ENCODE data around the gene RUNDC1. TPM values are rescaled to one million over a fixed set of nuclear protein-coding genes. Genes with fewer than 3 reads are reported as not detected.

Gene RUNDC1
- total RNA-seq, 2 donors from 2014 or later, result 15.7 to 21.9 TPM

GRCh38 chr17:43020030-43020621 lies 39.8 kb downstream of the RUNDC1 start:
- peak overlapping the region; percentile 76 for H3K4me3 Mint-ChIP-seq
- H3K27ac Mint-ChIP-seq, result peak overlapping the region; percentile 63
- H3K4me1 Mint-ChIP-seq, result peaks cover 25% of the 10 kb centered on the region
- H3K27me3 Mint-ChIP-seq, result no peaks in the 10 kb centered on the region
- peaks cover under 1% of the 10 kb centered on the region for H3K36me3 Mint-ChIP-seq (ENCODE audit: low read depth)
- no peak for ATAC-seq (replicated peaks)
- H3K9me3 Mint-ChIP-seq, result no peaks in the 10 kb centered on the region

- H3K9me3 Mint-ChIP-seq, result no peaks in the 10 kb centered on the region
- ATAC-seq (replicated peaks), result no peak
Measured at GRCh38 chr17:43020789-43021740, 40.7 kb downstream of the RUNDC1 start.

GRCh38 chr17:43021741-43022512 lies 41.6 kb downstream of the RUNDC1 start, which contains the start of gene VAT1:
TSS of gene VAT1 (minus strand) at chr17:43022385. CDS start at chr17:43022322, 63 bp downstream.
- peak within 1 kb of the TSS; percentile 78 for H3K27ac Mint-ChIP-seq
- H3K4me3 Mint-ChIP-seq, result peak within 1 kb of the TSS; percentile 76
- H3K9me3 Mint-ChIP-seq, result no peaks in the 10 kb centered on the region
- no peaks in the 10 kb centered on the region for H3K36me3 Mint-ChIP-seq (ENCODE audit: low read depth)
- ATAC-seq (replicated peaks), result peak; percentile 79
- H3K27me3 Mint-ChIP-seq, result no peaks in the 10 kb centered on the region
- H3K4me1 Mint-ChIP-seq, result peaks cover 21% of the 10 kb centered on the region

More at GRCh38 chr17:43020789-43021740, 40.7 kb downstream of the RUNDC1 start:
- H3K4me1 Mint-ChIP-seq, result peaks cover 21% of the 10 kb centered on the region
- H3K36me3 Mint-ChIP-seq (ENCODE audit: low read depth), result no peaks in the 10 kb centered on the region
- no peaks in the 10 kb centered on the region for H3K27me3 Mint-ChIP-seq
- peak overlapping the region; percentile 76 for H3K4me3 Mint-ChIP-seq
- peak overlapping the region; percentile 78 for H3K27ac Mint-ChIP-seq

DNA sequence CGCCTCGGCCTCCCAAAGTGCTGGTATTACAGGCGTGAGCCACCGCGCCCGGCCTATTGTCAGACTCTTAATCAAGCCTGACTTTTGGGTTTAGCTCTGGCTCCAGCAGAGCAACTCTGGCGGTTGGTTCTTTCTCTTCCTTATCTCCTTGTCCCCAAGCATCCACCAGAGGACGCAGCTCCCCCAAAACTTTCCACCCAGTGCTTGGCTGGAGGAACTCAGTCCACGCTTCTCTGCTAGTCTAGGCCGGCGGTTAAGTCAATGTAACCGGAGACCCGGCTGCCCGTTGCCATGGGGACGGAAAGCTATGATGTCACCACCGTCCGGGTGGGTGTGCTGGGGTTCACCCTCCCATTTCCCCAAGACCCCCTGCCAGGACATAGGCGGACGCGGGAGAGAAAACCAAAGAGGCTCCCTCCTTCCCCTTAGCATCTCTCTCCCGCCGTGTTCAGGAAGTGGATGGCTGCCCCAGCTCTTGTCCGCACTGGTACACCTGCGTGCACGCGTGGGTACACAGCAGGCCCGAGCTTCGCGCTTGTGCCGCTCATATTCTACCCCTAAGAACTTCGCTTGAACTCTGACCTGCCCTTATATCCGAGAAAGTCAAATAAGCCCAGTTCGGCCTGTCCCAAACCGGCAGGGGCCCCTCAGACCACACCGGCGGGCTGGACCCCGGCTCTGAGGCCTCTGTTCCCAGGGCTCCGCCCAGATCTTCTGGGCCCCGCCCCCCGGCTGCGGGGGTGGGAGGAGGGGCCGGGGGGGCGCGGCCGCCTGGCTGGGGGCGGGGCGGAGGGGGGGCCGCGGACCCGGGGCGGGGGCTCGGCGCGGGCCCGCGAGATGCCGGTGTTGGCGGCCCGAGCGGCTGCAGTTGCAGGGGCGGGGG lies 44.3 kb downstream of the RUNDC1 start, which contains the start of gene RND2:
Gene RND2, plus strand, starts transcription at position 825 of the 883 bp plus-strand sequence. CDS start 117 bp downstream, outside the sequence.
- Mint-ChIP-seq H3K36me3 (ENCODE audit: low read depth) (no peaks in the 10 kb centered on the region), H3K9me3 (no peaks in the 10 kb centered on the region), H3K4me1 (peaks cover 8% of the 10 kb centered on the region)

GRCh38 chr17:43025290-43025657 lies 44.9 kb downstream of the RUNDC1 start:
- ATAC-seq (replicated peaks), result no peak
- no peak overlapping the region for H3K27ac Mint-ChIP-seq
- H3K27me3 Mint-ChIP-seq, result no peaks in the 10 kb centered on the region
- H3K4me3 Mint-ChIP-seq, result peak overlapping the region; percentile 90
- peaks cover 6% of the 10 kb centered on the region for H3K4me1 Mint-ChIP-seq
- H3K36me3 Mint-ChIP-seq (ENCODE audit: low read depth), result no peaks in the 10 kb centered on the region
- no peaks in the 10 kb centered on the region for H3K9me3 Mint-ChIP-seq

More for the DNA sequence above, 44.3 kb downstream of the RUNDC1 start, which contains the start of gene RND2:
- peak; percentile 55 for ATAC-seq (replicated peaks)
- no peaks in the 10 kb centered on the region for H3K27me3 Mint-ChIP-seq
- peak within 1 kb of the TSS; percentile 90 for H3K4me3 Mint-ChIP-seq
- peak within 1 kb of the TSS; percentile 87 for H3K27ac Mint-ChIP-seq

GRCh38 chr17:43025766-43026537 lies 45.6 kb downstream of the RUNDC1 start:
- Mint-ChIP-seq H3K36me3 (ENCODE audit: low read depth) (no peaks in the 10 kb centered on the region), H3K4me3 (peak overlapping the region; percentile 90), H3K9me3 (no peaks in the 10 kb centered on the region), H3K27me3 (no peaks in the 10 kb centered on the region), H3K27ac (no peak overlapping the region), H3K4me1 (peaks cover 6% of the 10 kb centered on the region)
- ATAC-seq (replicated peaks), result no peak

- ATAC-seq (replicated peaks), result no peak
- no peak overlapping the region for H3K4me3 Mint-ChIP-seq
- H3K9me3 Mint-ChIP-seq, result no peaks in the 10 kb centered on the region
- H3K27ac Mint-ChIP-seq, result no peak overlapping the region
- peaks cover 6% of the 10 kb centered on the region for H3K4me1 Mint-ChIP-seq
- H3K36me3 Mint-ChIP-seq (ENCODE audit: low read depth), result no peaks in the 10 kb centered on the region
- no peaks in the 10 kb centered on the region for H3K27me3 Mint-ChIP-seq
Measured at GRCh38 chr17:43026595-43026994, 46.2 kb downstream of the RUNDC1 start.

DNA sequence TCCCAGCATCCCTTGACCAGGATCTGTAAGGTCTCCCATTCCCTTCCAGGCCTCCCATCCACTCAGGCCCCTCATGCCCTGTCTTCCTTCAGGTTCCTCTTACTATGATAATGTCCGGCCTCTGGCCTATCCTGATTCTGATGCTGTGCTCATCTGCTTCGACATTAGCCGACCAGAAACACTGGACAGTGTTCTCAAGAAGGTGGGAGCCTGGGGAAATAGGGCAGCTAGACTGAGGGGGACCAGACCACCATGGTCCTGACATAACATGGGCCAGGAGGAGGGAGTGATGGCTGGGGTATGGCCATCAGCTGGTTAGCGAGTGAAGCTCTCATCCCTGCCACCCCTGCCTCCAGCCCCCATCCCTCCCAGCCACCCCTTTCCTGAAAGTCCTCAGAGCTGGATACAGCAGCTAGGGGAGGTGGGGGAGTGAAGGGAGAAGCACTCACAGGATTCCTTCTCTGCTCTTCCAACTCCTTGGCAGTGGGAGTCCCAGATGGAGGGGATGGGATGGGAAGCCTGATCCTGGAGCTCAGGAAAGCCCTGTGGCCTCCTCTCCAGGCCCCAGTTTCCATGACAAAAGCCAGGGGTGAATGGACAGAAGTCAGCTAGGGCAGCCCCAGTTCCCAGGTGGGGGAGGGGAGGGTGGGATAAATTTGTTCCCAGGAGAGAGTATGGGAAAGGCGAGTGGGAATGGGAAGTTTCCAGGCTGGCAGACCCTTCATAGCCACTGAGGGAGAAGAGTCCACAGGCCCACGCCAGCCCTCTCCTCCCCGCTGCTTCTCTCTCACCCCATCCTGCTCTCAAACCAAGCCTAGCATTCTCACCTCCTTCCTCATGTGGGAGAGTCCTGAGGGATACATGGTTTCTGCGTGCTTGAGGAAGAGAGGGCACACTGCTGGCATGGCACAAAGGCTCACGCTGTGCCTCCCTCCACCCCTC lies 47.0 kb downstream of the RUNDC1 start:
- no peak overlapping the region for H3K27ac Mint-ChIP-seq
- no peaks in the 10 kb centered on the region for H3K9me3 Mint-ChIP-seq
- H3K36me3 Mint-ChIP-seq (ENCODE audit: low read depth), result no peaks in the 10 kb centered on the region
- no peak for ATAC-seq (replicated peaks)
- H3K4me3 Mint-ChIP-seq, result no peak overlapping the region
- peaks cover 6% of the 10 kb centered on the region for H3K4me1 Mint-ChIP-seq
- no peaks in the 10 kb centered on the region for H3K27me3 Mint-ChIP-seq

DNA sequence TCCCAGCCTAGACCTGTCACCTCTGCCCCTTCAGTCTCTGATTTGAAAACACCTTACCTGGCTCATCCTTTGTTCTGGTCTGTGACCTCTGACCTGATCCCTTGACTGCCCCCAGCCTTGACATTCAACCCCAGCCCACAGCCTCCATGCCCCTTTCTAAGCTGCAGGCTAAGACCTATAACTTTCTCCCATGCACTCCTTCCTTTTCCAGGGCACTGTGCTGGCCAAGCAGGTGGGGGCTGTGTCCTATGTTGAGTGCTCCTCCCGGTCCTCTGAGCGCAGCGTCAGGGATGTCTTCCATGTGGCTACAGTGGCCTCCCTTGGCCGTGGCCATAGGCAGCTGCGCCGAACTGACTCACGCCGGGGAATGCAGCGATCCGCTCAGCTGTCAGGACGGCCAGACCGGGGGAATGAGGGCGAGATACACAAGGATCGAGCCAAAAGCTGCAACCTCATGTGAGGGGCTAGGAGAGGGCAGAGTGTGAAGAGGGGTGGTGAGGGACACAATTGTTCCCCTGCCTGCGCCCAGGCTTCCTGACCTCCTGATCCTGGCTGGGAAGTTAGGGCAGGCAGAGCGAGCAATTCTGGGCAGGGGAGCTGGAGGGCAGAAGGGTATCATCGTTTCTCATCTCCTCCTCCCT lies 48.0 kb downstream of the RUNDC1 start:
- Mint-ChIP-seq H3K4me1 (peaks cover 6% of the 10 kb centered on the region), H3K9me3 (no peaks in the 10 kb centered on the region), H3K27me3 (no peaks in the 10 kb centered on the region), H3K36me3 (ENCODE audit: low read depth) (no peaks in the 10 kb centered on the region), H3K4me3 (no peak overlapping the region), H3K27ac (no peak overlapping the region)
- ATAC-seq (replicated peaks), result no peak

GRCh38 chr17:43030137-43030767 lies 49.9 kb downstream of the RUNDC1 start:
- Mint-ChIP-seq H3K9me3 (no peaks in the 10 kb centered on the region), H3K4me3 (no peak overlapping the region), H3K27me3 (no peaks in the 10 kb centered on the region), H3K27ac (peak overlapping the region; percentile 2), H3K36me3 (ENCODE audit: low read depth) (no peaks in the 10 kb centered on the region), H3K4me1 (no peaks in the 10 kb centered on the region)
- ATAC-seq (replicated peaks), result no peak

DNA sequence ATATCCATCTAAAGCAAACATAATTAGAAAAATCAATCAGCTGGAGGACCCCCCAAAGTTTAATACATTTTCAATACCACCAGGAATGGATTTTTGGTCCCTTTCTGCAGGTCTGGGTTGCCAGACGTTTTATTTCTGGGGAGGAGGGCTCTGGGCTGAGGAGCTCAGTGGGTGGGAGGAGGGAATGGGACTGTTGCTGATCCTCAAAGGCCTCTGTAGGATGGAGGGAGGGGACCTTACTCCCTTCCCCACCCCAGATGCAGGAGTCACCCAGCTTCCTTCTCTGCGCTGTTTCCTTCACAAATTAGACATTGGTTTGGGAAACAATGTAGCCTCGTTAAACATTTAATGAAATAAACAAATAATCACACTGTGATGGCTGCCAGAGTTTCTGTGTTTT lies 51.3 kb downstream of the RUNDC1 start:
- H3K27ac Mint-ChIP-seq, result no peak overlapping the region
- no peaks in the 10 kb centered on the region for H3K4me1 Mint-ChIP-seq
- no peaks in the 10 kb centered on the region for H3K36me3 Mint-ChIP-seq (ENCODE audit: low read depth)
- H3K27me3 Mint-ChIP-seq, result no peaks in the 10 kb centered on the region
- no peak for ATAC-seq (replicated peaks)
- no peak overlapping the region for H3K4me3 Mint-ChIP-seq
- no peaks in the 10 kb centered on the region for H3K9me3 Mint-ChIP-seq

Data from activated T-helper 17 cell treated with anti-CD3 and anti-CD28 coated beads, Interleukin-2, amount 50 U/mL, for 72 hours (primary cell).